GM12875 (cell line): ENCODE data around the gene CBLC.

Experiments used
- H3K4me3 ChIP-seq: one replicate; pipeline ENCODE4 v1.5.1; 2011; ENCODE audit warnings: low read depth, low read length, control low read depth
- TF ChIP-seq, protein P1 (sequence below): IDR thresholded peaks from 2 replicates; pipeline ENCODE4 v1.5.1; 2011; ENCODE audit warnings: low read depth, mild to moderate bottlenecking, control low read depth, inconsistent platforms, low read length, moderate library complexity, borderline replicate concordance; ENCODE audit not compliant: insufficient read depth

Gene CBLC

DNA sequence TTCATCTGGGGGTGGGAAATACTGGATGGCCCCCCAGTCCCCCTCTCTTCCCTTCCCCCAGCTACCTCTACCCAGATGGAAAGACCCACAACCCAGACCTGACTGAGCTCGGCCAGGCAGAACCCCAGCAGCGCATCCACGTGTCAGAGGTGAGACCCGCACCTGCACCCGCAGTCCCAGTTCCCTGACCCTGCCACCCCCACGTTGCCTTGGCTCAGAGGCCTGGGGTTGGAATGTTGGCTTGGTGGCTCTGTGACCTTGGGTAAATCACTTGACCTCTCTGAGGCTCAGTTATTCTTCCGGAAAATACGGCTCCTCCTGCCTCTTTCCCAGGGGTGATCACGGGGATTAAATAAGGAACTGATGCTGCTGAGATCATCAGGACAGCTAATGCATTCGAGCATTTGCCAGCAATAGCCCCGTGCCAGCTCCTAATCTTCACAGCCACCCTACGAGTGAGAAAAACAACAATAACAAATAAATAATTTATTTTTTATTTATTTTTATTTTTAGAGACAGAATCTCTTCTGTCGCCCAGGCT is 12.3 kb downstream of the CBLC start:
- TF ChIP-seq, protein P1, sequence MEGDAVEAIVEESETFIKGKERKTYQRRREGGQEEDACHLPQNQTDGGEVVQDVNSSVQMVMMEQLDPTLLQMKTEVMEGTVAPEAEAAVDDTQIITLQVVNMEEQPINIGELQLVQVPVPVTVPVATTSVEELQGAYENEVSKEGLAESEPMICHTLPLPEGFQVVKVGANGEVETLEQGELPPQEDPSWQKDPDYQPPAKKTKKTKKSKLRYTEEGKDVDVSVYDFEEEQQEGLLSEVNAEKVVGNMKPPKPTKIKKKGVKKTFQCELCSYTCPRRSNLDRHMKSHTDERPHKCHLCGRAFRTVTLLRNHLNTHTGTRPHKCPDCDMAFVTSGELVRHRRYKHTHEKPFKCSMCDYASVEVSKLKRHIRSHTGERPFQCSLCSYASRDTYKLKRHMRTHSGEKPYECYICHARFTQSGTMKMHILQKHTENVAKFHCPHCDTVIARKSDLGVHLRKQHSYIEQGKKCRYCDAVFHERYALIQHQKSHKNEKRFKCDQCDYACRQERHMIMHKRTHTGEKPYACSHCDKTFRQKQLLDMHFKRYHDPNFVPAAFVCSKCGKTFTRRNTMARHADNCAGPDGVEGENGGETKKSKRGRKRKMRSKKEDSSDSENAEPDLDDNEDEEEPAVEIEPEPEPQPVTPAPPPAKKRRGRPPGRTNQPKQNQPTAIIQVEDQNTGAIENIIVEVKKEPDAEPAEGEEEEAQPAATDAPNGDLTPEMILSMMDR, result no peak
- no peak overlapping the region for H3K4me3 ChIP-seq

DNA sequence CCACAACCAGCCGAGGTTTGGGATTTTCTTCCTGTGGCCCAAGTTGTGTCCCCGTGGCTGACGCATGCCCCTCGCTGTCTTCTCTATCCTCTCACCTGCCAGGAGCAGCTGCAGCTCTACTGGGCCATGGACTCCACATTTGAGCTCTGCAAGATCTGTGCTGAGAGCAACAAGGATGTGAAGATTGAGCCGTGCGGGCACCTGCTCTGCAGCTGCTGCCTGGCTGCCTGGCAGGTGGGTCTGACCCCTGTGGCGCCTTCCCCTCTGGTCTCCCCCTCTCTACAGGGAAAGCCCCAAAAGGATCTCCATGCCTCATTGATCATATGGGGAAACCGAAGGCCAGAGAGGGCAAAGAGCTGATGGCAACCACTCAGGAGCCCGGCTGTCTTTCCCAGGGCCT is 14.6 kb downstream of the CBLC start:
- TF ChIP-seq, protein P1, result no peak
- H3K4me3 ChIP-seq, result no peak overlapping the region

DNA sequence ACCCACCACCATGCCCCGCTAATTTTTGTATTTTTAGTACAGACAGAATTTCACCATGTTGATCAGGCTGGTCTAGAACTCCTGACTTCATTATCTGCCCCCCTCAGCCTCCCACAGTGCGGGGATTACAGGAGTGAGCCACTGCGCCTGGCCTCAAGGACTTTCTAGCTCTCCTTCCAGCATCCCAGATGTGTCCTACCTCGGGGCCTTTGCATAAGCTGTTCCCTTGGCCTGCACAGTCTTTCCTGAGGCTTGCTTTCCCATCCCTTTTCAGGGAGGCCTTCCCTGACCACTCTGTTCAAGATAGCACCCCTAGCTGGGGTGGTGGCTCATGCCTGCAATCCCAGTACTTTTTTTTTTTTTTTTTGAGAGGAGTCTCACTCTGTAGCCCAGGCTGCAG is 16.9 kb downstream of the CBLC start:
- TF ChIP-seq, protein P1, result no peak
- H3K4me3 ChIP-seq, result no peak overlapping the region

DNA sequence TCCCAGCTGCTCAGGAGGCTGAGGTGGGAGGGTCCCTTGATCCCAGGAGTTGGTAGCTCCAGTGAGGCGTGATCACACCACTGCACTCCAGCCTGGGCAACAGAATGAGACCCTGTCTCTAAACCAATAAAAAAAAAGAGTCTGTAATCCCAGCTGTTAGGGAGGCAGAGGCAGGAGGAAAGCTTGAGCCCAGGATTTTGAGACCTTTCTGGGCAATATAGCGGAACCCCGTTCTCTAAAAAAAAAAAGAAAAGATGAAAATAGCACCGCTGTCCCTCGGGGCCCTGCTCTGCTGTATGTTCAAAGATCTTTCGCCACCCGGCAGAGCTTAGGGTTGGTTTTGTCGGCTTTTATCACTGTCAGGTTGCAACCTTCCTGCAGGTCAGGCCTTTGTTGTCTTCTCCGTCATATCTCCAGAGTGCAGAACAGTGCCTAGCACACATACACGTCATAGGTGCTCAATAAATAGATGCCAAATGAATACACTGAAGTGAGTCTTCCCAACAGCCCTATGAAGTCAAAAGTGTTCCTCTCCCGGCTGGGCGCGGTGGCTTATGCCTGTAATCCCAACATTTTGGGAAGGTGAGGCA is 17.8 kb downstream of the CBLC start:
- no peak overlapping the region for H3K4me3 ChIP-seq
- TF ChIP-seq, protein P1, result no peak

- H3K4me3 ChIP-seq, result no peak overlapping the region
- TF ChIP-seq, protein P1, result no peak
Measured at GRCh38 chr19:44796701-44797115, 19.0 kb downstream of the CBLC start.

- no peak overlapping the region for H3K4me3 ChIP-seq
Measured at GRCh38 chr19:44799627-44800346, 22.1 kb downstream of the CBLC start.

More at GRCh38 chr19:44799627-44800346, 22.1 kb downstream of the CBLC start:
- TF ChIP-seq, protein P1, result no peak
